AG09309 (cell line): ENCODE results near the gene RAB23.

Experiments
- DNase-seq: peaks from one replicate; pipeline ENCODE4 v3.0.0-alpha.2; 2010; ENCODE audit warnings: low read depth
- H3K4me3 ChIP-seq: 2 replicates; pipeline ENCODE4 v1.5.1; 2011; ENCODE audit warnings: mild to moderate bottlenecking, low read depth, low read length, moderate library complexity; ENCODE audit not compliant: control insufficient read depth
- TF ChIP-seq, protein P1 (sequence below): IDR thresholded peaks from 2 replicates; pipeline ENCODE4 v1.5.1; 2011; ENCODE audit warnings: mild to moderate bottlenecking, low read depth, low read length, inconsistent platforms; ENCODE audit not compliant: insufficient read depth, control insufficient read depth; ENCODE audit errors: missing control alignments

RAB23 gene

DNA sequence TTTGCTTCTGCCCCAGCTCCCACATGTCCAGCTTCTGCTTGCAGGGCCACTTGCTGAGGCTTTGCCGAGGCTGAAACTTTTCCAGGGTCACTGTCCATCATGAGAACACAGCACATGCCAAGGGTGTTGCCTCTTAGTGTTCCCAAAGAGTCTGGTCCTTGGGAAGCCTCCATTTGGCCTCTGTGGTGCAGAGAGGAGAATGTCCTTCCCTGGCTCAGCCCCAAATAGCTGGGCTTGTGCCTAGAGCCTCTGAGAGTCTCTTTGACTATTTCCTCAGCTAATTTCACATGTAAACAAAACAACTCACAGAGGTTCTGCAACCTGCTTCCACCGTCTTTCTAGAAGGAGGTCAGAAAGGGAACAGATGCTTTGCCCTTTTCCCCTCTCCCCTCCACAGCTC is 40.4 kb upstream of the RAB23 start:
- no peak overlapping the region for H3K4me3 ChIP-seq
- DNase-seq = no peak
- TF ChIP-seq, protein P1, sequence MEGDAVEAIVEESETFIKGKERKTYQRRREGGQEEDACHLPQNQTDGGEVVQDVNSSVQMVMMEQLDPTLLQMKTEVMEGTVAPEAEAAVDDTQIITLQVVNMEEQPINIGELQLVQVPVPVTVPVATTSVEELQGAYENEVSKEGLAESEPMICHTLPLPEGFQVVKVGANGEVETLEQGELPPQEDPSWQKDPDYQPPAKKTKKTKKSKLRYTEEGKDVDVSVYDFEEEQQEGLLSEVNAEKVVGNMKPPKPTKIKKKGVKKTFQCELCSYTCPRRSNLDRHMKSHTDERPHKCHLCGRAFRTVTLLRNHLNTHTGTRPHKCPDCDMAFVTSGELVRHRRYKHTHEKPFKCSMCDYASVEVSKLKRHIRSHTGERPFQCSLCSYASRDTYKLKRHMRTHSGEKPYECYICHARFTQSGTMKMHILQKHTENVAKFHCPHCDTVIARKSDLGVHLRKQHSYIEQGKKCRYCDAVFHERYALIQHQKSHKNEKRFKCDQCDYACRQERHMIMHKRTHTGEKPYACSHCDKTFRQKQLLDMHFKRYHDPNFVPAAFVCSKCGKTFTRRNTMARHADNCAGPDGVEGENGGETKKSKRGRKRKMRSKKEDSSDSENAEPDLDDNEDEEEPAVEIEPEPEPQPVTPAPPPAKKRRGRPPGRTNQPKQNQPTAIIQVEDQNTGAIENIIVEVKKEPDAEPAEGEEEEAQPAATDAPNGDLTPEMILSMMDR = no peak

DNA sequence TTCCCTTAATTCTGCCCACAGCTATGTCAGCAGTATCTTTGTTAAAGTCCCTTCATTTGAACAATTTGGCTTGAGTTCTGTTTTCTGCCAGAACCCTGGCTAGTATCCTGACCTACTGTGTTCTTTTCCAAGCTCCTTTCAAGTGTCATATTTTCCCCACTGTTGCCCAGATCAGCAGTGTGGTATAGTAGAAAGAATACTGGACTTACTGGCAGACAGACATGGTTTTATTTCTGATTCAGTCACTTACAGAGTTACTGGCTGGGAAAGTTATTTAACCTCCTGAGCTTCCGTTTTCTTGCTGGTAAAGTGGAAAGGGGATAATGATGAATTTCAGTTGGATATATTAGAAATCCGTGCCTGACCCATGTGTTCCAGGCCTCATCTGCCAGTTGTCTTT is 39.8 kb upstream of the RAB23 start:
- DNase-seq = no peak
- no peak overlapping the region for H3K4me3 ChIP-seq
- TF ChIP-seq, protein P1 = no peak

DNA sequence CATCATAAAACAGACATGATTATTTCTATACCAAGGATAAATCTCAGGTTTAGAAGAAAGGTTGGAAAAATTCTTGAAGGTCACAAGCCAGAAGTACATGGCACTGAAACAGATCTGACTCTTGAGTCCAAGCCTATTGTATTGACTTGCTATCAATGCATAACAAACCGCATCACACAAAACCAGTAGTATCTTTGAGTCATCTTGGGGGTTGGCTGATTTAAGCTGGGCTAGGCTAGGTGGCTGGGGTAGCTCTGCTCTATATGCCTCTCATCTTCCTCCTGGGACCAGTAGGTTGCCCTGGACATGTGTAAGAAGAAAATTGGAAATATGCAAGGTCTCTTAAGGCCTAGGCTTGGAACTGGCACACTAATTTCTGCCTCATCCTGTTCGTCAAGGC is 37.0 kb upstream of the RAB23 start:
- H3K4me3 ChIP-seq = no peak overlapping the region
- no peak for DNase-seq
- TF ChIP-seq, protein P1 = no peak

DNA sequence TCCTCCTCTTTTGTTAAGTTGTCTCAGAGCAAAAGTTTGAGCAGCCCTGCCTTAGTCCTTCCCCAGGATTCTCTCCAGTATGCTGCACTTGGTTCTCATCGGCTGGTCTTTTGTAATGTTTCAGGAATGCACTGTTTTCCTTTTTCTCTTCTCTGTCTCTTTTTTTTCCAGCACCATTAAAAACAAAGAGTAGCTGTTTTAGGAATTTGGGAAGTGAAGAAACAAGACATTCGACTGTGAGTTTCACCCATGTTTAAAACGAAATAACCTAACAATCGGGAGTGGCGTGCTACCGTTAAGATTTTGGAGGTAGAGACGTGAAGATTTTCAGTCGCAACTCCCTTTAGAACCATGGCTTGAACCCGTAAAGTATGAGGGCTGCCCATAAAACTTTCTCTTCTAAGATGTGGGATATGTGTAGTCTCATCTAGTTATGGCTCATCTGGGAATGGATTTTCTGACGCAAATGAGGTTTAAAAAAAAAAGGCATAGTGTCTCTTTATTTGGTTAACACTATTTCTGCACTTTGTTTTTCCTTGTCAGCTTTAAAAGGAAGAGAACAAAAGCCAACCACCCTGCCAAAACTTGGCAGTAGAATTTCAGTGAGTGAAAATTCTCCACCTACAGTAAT is 35.9 kb upstream of the RAB23 start:
- DNase-seq = peak; percentile 85
- H3K4me3 ChIP-seq = peak overlapping the region; percentile 28

DNA sequence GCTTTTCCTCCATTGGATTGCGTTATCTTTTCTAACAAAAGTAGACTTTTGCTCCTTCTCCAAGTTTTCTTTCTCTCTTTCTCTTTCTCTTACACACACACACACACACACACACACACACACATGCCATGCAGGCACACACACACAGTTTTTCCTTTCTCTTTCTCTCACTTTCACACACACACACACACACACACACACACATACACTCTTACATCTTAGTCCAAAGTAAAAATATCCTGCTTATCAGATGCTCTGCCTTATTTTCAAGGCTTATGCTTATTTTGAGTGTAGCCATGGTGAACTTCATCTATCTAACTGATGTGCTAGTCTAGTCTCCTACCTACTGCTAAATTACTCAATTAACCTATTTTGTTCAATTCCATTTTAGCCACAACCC is 34.4 kb upstream of the RAB23 start:
- H3K4me3 ChIP-seq = no peak overlapping the region
- no peak for DNase-seq
- TF ChIP-seq, protein P1 = no peak

More for the DNA sequence above, 35.9 kb upstream of the RAB23 start:
- TF ChIP-seq, protein P1 = no peak

DNA sequence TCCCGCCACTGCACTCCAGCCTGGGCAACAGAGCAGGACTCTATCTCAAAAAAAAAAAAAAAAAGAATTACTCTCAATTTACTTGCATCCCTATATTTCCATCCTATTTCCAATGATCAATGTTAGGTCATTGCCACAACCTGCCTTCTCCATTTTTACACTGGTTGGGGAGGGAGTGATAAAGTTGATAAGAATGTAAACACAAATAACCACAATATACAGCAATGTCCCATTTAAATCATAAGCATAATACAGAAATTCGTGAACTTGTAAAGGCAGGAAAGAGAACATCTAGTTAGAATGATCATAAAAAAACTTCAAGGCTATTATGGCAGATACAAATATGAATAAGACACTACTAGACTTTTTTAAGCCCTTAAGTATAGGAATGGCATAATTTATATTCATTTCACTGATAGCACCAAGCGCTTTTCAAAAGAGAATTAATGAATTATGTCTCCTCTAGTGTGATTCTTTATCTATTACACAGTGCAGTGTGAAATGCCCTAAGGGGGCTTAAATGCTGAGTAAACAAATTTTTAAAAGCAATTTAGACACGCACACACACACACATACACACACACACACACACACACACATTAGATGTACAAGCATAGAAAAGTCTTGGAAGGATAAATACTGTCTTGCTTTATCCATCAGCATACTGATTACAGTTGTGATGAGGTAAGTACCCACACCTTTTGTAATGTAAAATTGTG is 33.5 kb upstream of the RAB23 start:
- no peak for DNase-seq
- H3K4me3 ChIP-seq = no peak overlapping the region
- TF ChIP-seq, protein P1 = no peak
